Osteocyte (in vitro differentiated cells): Measurements from ENCODE around the gene NAT16. TPM values are rescaled to one million over a fixed set of nuclear protein-coding genes. Genes with fewer than 3 reads are reported as not detected.

Experiments used
- DNase-seq: peaks from one replicate; pipeline ENCODE4 v3.0.0; 2021; ENCODE audit warnings: mixed read lengths; ENCODE audit not compliant: unreplicated experiment; ENCODE audit errors: extremely low spot score
- H3K27ac Mint-ChIP-seq: one replicate; pipeline ENCODE4 v1.8.0; 2021; ENCODE audit warnings: mild to moderate bottlenecking, mixed read lengths; ENCODE audit not compliant: unreplicated experiment
- H3K27me3 Mint-ChIP-seq: one replicate; pipeline ENCODE4 v1.8.0; 2021; ENCODE audit warnings: mixed read lengths; ENCODE audit not compliant: unreplicated experiment
- H3K36me3 Mint-ChIP-seq: one replicate; pipeline ENCODE4 v1.8.0; 2021; ENCODE audit warnings: mixed read lengths; ENCODE audit not compliant: unreplicated experiment
- H3K4me1 Mint-ChIP-seq: one replicate; pipeline ENCODE4 v1.8.0; 2021; ENCODE audit warnings: mixed read lengths; ENCODE audit not compliant: unreplicated experiment
- H3K4me3 Mint-ChIP-seq: one replicate; pipeline ENCODE4 v1.8.0; 2021; ENCODE audit warnings: mild to moderate bottlenecking, moderate library complexity, mixed read lengths; ENCODE audit not compliant: unreplicated experiment
- H3K9me3 Mint-ChIP-seq: one replicate; pipeline ENCODE4 v1.8.0; 2021; ENCODE audit warnings: mixed read lengths; ENCODE audit not compliant: unreplicated experiment
- total RNA-seq: library from RNA; stranded (reverse); gene quantifications from 2 replicates; pipeline ENCODE4 v1.2.1, GENCODE V29; 2021
- TF ChIP-seq, protein P1 (sequence below): fragments of 200-600 bp; sonication (generic); IDR thresholded peaks from 2 replicates; pipeline ENCODE4 v1.5.0; 2021; ENCODE audit warnings: antibody characterized with exemption, mild to moderate bottlenecking, moderate library complexity

Gene NAT16
- total RNA-seq, 1 donor from 2014 or later, result 0.16 TPM

DNA sequence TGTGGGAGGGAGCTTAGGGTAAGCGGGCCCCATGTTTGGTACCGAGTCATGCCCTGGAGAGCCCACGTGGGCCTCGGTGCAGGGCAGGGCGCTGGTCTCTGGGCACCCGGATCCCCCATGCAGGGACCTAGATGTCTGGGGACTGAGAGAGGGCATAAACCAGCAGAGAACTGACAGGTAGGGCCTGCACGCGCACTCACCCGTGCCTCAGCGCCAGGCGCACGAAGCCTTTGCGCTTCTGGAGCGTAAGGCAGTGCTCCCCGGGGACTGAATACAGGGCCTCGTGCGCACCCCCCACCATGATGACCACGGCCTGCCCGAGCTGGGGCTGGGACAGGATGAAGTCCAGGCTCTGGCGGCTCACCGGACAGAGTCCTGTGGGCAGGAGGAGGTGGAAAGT, 17.9 kb upstream of the NAT16 start:
- Mint-ChIP-seq H3K9me3 (no peaks in the 10 kb centered on the region), H3K4me1 (peaks cover 3% of the 10 kb centered on the region), H3K36me3 (no peaks in the 10 kb centered on the region), H3K27me3 (peaks cover 16% of the 10 kb centered on the region), H3K4me3 (no peak overlapping the region), H3K27ac (no peak overlapping the region)
- DNase-seq, result no peak
- TF ChIP-seq, protein P1, sequence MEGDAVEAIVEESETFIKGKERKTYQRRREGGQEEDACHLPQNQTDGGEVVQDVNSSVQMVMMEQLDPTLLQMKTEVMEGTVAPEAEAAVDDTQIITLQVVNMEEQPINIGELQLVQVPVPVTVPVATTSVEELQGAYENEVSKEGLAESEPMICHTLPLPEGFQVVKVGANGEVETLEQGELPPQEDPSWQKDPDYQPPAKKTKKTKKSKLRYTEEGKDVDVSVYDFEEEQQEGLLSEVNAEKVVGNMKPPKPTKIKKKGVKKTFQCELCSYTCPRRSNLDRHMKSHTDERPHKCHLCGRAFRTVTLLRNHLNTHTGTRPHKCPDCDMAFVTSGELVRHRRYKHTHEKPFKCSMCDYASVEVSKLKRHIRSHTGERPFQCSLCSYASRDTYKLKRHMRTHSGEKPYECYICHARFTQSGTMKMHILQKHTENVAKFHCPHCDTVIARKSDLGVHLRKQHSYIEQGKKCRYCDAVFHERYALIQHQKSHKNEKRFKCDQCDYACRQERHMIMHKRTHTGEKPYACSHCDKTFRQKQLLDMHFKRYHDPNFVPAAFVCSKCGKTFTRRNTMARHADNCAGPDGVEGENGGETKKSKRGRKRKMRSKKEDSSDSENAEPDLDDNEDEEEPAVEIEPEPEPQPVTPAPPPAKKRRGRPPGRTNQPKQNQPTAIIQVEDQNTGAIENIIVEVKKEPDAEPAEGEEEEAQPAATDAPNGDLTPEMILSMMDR, result no peak

DNA sequence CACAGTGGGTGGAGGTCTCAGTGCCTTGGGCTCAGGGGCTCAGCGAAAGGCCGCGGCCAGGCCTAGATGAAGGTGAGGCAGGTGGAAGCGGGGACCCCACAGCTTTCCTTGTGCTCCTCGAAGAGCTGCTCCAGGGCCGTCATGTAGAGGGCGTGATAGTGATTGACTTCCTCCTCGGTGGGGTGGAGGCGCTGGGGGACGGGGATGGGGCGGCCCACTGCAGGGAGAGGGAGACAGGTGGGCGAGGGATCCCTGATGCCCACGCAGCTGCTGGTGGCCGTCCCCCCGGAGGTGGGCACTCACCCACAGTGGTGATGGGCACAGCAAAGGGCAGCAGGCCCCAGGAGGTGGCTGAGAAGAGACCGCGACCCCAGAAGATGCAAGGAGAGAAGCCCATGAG, 15.8 kb upstream of the NAT16 start:
- no peak for DNase-seq
- Mint-ChIP-seq H3K4me3 (no peak overlapping the region), H3K9me3 (no peaks in the 10 kb centered on the region), H3K27me3 (peaks cover 11% of the 10 kb centered on the region), H3K4me1 (peaks cover 3% of the 10 kb centered on the region), H3K27ac (no peak overlapping the region), H3K36me3 (no peaks in the 10 kb centered on the region)
- TF ChIP-seq, protein P1, result no peak

GRCh38 chr7:101189109-101189508, 9.0 kb upstream of the NAT16 start:
- H3K27ac Mint-ChIP-seq, result no peak overlapping the region

GRCh38 chr7:101186844-101187428, 6.8 kb upstream of the NAT16 start:
- Mint-ChIP-seq H3K27me3 (peaks cover 9% of the 10 kb centered on the region), H3K9me3 (no peaks in the 10 kb centered on the region), H3K36me3 (no peaks in the 10 kb centered on the region), H3K4me1 (peaks cover 4% of the 10 kb centered on the region), H3K4me3 (no peak overlapping the region), H3K27ac (no peak overlapping the region)
- no peak for DNase-seq
- TF ChIP-seq, protein P1, result no peak

More at GRCh38 chr7:101189109-101189508, 9.0 kb upstream of the NAT16 start:
- Mint-ChIP-seq H3K4me3 (no peak overlapping the region), H3K9me3 (no peaks in the 10 kb centered on the region), H3K27me3 (peaks cover 9% of the 10 kb centered on the region), H3K4me1 (peaks cover 1% of the 10 kb centered on the region), H3K36me3 (no peaks in the 10 kb centered on the region)
- TF ChIP-seq, protein P1, result no peak
- DNase-seq, result no peak

GRCh38 chr7:101186194-101186593, 6.1 kb upstream of the NAT16 start:
- Mint-ChIP-seq H3K36me3 (no peaks in the 10 kb centered on the region), H3K4me3 (no peak overlapping the region), H3K9me3 (no peaks in the 10 kb centered on the region), H3K27me3 (peaks cover 10% of the 10 kb centered on the region), H3K27ac (no peak overlapping the region), H3K4me1 (peaks cover 4% of the 10 kb centered on the region)
- TF ChIP-seq, protein P1, result no peak
- DNase-seq, result no peak
